IPS DF 4.7 (cell line): ENCODE data around the gene ARHGEF10L.

ENCODE experiments used
- DNase-seq: peaks from one replicate; pipeline ENCODE4 v3.0.0-alpha.2; 2013; ENCODE audit warnings: low spot score; ENCODE audit errors: extremely low read depth

The ARHGEF10L gene

DNA sequence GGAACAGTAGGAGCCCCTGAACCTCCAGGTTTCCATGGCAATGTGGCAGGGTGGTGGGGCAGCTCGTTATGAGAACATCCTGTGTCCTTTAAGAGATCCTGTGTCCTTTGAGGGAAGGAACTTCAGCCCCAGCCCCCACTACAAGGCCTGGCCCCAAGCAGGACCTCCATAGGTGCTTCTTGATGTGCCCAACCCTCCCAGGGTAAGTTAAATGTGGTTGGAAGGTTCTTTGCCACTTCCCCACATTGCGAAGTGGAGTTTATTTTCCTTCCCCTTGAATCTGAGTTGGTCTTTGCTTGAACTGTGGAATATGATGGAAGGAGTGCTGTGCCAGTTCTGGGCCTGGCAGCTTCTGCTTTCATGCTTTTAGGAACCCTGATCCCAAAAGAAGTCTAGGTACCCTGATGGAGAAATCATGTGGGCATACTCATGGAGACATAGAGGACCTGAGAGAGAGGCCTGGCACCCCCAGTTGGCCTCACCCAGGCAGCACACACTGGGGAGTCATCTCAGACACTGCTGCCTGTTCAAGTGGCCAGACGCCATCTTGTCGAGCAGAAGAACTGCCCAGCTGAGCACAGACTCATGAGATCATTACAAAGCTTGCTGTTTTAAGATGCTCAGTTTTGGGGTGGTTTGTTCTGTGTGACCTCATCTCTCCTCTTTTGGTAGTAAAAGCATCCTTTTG lies 171.5 kb downstream of the ARHGEF10L start:
- no peak for DNase-seq

DNA sequence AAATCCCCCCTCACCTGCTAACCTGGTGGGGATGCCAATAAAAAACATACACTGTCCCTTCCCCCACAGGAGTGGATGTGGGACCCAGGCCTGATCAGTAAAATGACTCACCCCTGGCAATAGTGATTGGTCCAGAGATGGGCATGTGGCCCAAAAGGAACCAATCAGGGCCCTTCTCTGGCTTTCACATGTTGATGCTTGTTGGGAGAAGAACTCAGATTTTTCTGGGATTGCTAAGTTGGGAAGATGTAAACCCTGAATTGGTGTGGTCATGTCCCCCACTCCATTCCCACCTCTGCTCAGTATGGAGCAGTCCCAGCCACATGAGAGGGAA lies 172.0 kb downstream of the ARHGEF10L start:
- no peak for DNase-seq

DNA sequence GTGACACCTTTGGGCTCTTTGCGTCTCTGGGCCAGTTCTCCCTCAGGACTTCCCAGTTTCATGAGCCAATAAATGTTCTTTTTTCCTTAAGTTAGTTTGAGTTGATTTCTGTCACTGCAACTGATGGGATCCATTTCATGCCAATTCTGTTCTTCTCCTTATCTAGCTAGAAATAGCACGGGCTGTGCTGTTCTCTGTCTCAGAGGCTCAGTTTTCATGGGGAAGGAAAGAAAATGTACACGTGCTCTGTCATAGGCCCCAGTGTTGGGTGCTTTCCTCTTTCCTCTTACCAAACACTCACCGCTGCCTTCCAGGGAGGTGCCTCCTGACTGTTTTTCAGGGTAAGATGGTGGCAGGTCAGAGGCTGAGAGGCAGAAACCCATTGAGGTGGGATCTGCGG lies 172.4 kb downstream of the ARHGEF10L start:
- DNase-seq = no peak

DNA sequence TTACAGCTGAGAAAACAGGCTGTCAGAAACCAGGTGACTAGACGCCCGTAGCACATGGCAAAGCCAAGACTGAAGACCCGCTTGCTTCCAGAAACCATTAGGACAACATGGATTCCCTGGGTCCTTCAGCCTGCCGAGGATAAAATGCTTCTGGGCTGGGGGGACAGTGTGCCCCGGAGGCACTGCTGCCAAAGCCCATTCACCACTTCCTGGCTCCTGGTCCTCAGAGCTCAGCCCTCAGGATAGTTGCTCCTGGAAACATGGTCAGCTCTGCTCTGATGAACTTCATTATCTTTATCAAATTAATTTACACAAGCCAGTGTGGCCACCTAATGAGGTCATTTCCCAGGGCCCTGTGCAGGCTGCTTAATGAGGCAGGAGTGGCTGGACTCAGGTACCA lies 174.5 kb downstream of the ARHGEF10L start:
- DNase-seq = no peak

DNA sequence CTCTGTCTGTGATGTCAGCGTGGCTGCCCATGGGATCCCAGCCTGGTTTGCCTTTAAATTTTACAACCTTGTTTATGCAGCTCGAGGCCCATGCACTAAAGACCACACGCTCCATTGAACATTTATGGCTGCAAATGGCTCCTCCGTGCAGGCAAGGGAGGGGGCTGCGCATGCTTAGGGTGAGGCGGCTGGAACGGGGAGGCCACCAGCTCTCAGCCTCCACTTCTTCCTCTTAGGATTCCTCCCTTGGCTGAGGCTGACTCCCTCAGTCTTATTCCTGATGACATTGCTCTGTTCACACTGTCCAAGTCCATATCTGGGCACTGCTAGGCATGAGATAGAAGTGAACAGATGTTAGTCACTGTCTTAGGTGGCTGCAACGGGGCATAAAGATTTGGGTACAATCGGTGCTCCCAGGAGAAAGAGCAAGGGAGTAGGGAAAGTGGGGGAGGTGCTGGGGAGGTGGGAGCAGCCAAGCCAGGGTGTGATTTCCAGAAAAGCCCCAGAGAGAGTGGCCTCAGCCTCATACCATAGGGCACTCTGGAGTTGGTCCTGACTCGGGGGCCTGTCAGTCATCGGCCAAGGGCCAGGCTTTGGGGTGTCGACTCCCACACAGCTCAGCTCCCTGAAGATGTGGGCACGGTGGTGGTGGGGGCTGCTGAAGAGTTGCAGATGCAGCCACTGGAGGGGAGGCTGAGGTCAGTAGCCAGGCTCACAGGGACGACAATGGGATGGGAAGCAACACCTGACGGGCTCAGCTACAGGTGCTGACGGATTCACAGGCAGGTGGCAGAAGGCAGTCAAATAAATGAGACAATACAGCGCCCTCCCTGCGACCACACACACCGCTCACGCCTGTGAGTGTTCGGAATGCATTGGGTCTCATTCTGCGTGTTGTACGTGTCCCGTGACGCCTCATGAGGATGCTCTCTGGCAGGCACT lies 178.4 kb downstream of the ARHGEF10L start:
- DNase-seq = no peak

DNA sequence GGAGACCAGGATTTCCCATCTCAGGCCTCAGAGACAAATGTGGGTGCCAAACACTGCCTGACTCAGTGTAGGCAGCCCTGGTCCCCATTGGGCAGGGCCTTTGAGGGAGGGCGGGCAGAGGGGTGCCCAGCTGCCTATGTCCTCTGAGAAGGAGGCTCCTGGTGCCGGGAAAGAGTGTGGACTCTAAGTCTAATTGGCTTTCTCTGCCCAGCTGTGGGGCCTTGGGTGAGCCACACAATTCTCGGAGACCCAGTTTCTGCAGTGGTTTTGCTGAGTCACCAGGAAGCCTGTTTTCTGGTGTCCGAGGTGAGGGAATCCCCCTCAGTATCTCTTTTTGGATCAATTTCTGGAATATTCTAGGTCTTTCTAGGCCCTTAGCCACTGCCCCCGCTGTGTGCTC lies 180.4 kb downstream of the ARHGEF10L start:
- no peak for DNase-seq

DNA sequence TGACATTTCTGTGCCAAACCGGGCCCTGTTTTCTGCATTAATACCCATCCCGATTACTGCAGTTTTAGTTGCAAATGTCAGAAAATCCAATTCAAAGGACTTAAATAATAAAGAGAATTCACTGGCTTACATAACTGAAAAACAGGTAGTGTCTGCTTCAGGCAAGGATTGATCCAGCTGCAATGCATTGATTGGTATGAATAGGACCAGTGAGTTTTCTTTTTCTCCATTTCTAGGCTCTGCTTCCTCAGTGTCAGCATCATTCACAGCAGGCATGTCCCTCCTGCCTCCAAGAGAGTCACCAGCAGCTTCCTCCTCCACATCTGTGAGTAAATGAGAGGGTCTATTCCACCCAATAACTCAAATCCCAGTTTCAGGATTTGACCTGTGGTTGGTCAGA lies 181.9 kb downstream of the ARHGEF10L start:
- no peak for DNase-seq

DNA sequence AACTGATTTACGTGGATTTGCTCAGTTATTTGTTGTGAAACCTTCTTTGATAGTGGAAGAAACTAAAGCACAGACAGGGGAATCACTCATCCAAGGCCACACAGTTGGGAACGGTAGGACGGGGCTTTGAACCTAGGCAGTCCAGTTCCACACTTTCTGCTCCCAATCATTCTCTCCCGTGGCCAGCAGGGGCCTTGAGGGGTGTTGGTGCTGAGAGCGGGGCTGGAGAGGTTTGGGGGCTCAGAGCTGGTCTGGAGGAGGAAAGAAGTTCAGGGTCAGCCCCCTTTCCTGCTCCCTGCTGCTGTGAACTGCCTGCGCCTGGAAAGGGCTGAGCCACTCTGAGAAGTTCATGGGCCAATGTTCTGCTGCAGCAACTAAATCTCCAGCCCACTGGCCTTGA lies 184.2 kb downstream of the ARHGEF10L start:
- no peak for DNase-seq

DNA sequence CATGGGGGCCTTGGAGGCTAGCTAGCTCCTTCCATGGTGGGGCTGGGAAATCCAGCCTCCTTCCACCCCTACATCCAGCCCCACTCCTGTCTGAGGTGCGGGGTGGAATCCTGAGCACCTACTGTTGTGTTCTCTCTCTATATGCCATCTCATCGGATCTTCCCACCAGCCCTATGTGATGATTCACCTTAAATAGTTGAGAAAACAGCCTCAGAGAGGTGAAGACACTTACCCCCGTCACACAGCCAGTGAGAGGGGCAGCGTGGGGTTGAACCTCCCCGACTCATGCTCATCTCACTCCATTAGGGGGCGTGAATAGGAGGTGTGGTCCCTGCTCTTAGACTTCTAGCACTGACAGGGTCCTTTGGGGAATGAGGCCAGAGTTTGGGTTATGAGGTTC lies 184.7 kb downstream of the ARHGEF10L start:
- no peak for DNase-seq

DNA sequence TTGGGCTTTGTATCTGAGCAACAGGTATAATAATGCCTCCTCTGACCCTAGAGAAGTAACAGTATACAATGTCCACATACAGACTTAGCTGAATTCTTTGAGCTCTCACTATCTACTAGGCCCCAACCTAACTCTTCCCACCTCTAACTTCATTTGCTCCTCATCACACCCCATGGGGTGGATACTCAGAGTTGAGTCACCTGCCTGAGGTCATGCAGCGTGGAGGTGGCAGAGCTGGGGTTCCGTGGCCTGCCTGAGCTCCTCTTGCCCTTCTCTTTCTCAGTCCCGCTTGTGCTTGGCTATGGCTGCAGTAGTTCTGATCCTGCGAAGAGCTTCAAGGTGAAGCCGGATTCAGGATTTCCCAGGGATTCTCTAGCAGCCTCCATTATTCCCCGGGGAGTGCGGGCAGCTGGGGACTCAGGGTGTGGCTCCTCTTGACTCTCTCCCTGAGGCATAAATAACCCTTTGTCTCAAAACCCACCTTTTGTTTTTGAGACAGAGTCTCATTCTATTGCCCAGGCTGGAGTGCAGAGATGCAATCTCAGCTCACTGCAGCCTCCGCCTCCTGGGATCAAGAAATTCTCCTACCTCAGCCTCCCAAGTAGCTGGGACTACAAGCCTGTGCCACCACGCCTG lies 185.7 kb downstream of the ARHGEF10L start:
- no peak for DNase-seq

DNA sequence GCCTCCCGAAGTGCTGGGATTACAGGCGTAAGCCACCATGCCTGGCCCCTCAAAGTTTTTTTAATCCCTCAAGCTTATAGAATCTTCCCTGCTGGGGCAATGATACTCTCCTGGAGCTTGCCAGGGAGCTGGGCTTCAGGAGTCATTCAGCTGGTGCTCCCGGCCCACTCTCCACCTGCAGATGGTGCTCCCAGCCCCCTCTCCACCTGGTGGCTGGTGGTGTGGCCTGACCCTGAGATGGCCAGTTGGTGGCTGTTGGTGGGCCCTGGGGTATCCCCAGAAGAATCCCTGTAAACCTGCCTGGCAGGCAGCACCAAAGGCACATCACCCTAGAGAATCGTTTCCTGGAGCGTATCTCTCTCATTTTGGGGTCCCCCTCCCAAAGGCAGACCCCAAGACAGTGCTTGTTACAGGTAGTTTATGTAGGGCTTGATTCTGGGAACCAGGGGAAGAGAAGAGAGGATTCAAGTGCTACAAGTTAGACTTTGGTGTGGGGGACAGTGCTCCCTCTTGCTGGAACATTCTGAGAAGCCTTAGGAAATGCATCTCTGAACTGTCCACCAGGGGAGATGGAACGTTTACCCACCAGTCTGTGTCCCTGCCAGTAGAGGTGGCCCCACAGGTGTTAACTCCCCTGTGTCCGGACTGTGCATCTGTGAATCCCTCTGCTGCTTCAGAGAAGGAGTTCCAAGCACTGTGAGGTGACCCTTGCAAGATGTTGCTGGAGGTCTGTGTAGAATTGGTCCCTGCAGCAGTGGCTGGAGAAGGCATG lies 186.5 kb downstream of the ARHGEF10L start:
- DNase-seq = no peak

DNA sequence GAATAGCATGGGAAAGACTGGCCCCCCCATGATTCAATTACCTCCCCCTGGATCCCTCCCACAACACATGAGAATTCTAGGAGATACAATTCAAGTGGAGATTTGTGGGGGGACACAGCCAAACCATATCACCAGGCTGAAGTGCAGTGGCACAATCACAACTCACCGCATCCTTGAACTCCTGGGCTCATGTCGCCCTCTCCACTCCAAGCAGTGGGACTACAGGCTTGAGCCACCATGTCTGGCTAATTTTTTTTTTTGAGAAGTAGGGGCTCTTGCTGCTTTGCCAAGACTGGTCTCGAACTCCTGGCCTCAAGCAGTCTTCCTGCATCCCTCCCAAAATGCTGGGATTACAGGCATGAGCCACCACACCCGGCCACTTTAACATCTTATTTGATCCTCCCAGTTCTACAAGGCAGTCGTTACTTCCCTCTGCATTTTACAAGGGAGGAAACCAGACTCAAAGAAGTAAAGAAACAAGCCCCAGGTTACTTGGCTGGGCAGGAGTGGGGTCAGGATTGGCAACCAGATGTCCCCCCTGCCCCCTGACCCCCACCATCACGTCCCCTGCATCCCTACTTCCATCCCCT lies 188.7 kb downstream of the ARHGEF10L start:
- DNase-seq = no peak

DNA sequence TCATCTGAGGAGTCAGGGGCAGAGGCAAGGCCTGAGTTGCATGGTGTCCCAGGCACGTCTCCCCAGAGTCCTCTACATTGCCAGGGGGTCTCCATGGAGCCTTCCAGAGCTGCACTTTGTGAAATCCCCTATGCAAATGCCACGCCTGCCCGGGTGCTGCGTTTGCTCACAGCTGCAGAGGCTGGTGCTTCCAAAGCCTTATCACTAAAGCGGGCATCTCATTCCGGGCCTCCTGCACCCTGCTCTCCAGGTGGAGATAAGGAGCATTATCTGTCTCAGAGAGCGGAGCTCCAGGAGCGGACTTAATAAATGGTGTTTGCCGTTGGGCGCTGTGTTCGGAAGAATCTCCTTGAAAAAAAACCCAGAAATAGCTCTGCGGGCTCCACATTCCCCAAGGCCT lies 189.8 kb downstream of the ARHGEF10L start:
- DNase-seq = no peak

DNA sequence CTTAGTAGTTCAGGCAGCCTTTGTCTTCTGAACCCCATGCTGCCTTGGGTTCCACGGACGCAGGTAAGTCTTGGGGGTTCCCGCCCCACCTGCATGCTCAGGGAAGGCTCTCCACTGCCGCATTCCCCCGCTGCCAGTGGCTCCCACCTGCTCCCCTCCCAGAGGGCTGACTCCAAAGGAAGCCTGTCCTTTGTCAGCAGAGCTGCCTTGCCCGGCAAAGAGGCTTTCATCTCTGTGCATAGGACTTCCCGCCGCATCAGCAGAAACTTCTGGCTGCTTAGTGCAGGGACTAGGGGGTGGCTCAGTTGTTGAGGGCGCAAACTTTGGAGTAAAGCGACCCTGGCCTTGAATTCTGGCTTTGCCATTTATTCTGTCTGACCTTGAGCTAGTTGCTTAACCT lies 190.4 kb downstream of the ARHGEF10L start:
- DNase-seq = no peak

DNA sequence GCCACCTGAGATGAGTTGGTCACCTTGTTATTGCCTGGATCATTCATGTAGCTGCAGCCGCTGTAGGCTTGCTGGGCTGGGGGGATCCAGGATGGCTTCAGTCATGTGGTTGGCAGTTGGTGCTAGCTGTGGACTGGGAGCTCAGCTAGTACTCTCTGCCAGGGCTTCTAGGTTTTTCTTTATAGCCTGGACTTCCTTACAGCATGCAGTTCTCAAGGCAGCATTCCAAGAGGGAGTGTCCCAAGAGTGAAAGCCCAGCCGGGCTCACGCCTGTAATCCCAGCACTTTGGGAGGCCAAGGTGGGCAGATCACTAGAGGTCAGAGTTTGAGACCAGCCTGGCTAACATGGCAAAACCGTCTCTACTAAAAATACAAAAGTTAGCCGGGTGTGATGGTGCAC lies 192.0 kb downstream of the ARHGEF10L start:
- no peak for DNase-seq

DNA sequence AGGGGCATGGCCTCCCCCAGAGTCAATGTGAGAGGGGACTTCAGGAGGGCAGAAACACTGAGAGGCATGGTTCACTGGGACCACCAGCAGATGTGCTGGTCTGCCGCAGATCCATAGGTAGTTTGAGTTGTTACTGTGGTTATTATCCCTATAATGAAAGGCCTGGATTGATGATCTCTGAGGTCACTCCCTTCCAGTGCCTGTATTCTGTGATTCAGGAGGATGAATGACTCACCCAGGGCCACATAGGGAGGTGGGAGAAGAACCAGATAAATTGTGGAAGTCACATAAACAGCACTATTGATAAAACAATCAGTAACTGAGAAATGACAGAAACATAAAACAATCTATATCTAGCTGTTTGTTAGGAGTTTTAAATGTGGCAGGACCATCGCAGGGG lies 193.0 kb downstream of the ARHGEF10L start:
- DNase-seq = no peak

DNA sequence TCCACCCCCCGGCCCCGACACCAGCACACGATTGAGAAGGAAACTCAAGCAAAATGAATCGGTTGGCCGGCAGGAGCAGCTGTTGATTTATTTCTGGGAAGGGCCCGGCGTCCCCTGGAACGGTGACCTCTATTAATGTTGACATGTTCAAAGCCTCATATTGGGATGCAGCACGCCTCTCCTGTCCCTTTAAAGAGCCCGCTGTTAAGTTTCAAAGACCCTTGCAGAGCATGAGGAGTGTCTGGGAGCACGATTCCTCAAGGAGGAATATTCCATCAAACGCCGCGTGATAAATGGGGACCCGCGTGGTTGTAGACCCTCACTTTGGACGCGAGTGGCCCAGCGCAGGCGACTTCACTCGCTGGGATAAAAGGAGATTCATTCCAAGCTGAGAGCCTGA lies 194.2 kb downstream of the ARHGEF10L start:
- DNase-seq = no peak

DNA sequence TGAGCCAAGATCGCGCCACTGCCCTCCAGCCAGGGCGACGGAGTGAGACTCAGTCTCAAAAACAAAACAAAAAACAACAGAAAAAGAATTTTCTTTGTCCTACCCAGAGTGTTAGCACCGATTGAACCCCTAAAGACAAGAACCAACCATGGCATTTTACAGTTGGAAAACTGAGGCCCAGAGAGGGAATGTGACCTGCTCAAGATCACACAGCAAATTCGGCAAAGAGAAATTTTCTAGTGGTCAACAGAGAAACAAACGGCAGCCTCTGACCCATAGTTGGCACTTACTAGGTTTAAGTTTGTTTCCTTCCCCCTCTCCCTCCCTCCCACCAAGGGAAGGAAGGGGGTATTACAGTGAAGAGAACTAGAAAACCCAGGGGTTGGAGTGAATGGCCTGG lies 195.1 kb downstream of the ARHGEF10L start:
- no peak for DNase-seq

DNA sequence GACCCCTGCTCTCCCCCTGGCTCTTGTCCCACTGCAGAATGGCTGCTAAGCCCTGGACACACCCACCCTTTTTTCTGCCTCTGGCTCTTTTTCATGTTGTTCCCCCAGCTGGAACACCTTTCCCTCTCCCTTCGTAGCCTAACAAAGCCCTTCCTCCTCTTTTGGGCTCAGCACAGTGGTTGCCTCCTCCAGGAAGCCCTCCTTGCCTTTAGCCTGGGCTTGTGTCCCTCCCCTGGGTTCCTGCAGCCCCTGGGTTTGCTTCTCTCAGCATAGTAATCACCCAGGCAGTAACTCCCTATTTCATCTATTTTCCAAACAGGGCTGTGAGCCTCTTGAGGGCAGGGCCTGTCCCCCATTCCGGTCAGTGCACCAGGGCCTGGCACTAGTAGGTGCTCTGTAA lies 195.8 kb downstream of the ARHGEF10L start:
- DNase-seq = no peak

DNA sequence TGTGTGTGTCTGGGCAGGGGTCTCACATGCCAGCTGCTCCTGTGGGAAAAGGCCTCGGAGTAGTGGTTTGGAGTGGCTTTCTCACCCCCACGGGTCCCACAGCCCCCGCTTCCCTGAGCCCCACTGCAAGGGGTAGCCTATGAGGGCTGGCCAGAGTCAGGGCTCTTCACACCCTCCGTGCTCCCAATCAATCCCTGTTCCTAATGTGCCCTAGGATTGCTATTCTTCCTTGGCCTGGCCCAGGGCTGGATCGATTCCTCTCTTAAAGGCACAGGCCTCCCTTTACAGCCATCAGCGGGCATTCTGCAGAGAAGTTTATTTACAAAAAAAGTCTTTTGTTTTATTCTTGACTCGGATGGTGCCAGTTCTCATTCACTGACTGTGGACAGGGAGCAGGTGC lies 196.3 kb downstream of the ARHGEF10L start:
- no peak for DNase-seq

DNA sequence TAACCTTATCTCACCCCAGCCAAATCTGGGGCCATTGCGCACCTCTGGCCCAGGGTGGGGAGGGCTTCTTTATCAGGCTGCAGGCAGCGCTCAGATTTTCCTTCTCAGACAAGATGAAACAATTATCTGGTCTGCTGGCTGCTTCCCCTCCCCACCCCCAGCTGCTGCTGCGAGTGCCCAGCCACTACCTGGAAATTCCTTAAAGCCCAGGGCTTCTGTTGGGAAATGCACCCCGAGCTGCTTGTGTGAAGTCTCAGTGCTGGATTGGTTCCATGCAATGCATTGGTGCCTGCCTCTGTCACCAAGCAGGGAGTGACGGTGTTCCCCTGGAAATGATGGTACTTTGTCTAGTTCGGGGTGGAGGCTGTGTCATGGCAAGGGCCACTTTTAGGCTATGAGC lies 197.1 kb downstream of the ARHGEF10L start:
- DNase-seq = no peak
